Measurements from ENCODE around the gene CIB2.

Gene CIB2

GRCh38 chr15:78069052-78069414 lies 62.2 kb downstream of the CIB2 start:
- Mint-ChIP-seq H3K9me3 (no peaks in the 10 kb centered on the region), H3K36me3 (ENCODE audit: low read depth) (no peaks in the 10 kb centered on the region), H3K27ac (peak overlapping the region in 1 of 3 experiments; percentile 82), H3K4me1 (peaks cover 19% of the 10 kb centered on the region), H3K27me3 (ENCODE audit: low read depth) (no peaks in the 10 kb centered on the region), H3K4me3 (no peak overlapping the region)
- TF ChIP-seq, protein P1, sequence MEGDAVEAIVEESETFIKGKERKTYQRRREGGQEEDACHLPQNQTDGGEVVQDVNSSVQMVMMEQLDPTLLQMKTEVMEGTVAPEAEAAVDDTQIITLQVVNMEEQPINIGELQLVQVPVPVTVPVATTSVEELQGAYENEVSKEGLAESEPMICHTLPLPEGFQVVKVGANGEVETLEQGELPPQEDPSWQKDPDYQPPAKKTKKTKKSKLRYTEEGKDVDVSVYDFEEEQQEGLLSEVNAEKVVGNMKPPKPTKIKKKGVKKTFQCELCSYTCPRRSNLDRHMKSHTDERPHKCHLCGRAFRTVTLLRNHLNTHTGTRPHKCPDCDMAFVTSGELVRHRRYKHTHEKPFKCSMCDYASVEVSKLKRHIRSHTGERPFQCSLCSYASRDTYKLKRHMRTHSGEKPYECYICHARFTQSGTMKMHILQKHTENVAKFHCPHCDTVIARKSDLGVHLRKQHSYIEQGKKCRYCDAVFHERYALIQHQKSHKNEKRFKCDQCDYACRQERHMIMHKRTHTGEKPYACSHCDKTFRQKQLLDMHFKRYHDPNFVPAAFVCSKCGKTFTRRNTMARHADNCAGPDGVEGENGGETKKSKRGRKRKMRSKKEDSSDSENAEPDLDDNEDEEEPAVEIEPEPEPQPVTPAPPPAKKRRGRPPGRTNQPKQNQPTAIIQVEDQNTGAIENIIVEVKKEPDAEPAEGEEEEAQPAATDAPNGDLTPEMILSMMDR (IDR thresholded peaks at IDR 0.05; ENCODE audit: unreplicated experiment in 3 of 3): no peak

DNA sequence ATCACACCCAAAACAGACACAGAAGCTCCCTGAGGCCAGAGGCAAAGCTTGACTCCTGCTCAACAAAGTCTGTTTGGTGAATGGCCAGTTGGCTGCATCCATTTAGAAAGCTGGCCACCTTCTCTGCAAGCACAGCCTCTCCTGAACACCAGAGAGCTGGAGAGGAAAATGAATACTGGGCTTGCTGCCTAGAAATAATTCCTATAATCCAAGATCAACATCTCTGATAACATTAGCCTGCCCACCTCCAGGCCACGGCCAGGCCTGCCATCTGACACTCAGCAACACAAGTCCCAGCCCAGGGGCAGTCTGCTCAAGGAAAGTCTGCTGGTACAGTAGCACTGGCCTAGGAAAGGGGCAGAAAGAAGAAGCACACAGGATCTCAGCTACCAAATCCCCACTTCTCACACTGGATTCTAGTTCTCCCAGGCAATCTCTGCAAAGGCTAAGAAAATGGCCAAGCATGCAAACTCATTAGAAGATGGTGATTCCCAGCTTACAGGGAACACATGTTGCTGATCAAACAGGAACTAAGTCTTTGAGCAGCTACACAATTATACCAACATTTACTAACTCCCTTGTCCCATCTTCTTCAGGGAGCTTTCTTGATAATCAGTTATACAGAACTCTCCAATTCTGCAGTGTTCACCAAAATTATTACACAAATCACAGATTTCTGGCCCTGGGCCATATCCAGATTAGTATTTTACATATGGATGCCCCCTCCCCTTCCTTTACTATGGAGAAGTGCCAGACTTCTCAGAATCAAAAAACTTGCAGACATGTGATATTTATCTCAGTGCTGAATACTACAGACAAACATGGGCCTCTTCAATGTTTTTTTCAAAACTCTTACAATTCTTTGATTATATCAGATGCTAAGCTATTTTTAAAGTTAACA lies 63.7 kb downstream of the CIB2 start:
- peak overlapping the region in 1 of 3 experiments; percentile 82 for H3K27ac Mint-ChIP-seq
- TF ChIP-seq, protein P1 (IDR thresholded peaks at IDR 0.05; ENCODE audit: unreplicated experiment in 3 of 3): no peak
- peaks cover 21% of the 10 kb centered on the region for H3K4me1 Mint-ChIP-seq
- H3K4me3 Mint-ChIP-seq: peak overlapping the region in 2 of 3 experiments; percentile 12 to 52
- no peaks in the 10 kb centered on the region for H3K36me3 Mint-ChIP-seq (ENCODE audit: low read depth)
- no peaks in the 10 kb centered on the region for H3K27me3 Mint-ChIP-seq (ENCODE audit: low read depth)
- H3K9me3 Mint-ChIP-seq: no peaks in the 10 kb centered on the region

DNA sequence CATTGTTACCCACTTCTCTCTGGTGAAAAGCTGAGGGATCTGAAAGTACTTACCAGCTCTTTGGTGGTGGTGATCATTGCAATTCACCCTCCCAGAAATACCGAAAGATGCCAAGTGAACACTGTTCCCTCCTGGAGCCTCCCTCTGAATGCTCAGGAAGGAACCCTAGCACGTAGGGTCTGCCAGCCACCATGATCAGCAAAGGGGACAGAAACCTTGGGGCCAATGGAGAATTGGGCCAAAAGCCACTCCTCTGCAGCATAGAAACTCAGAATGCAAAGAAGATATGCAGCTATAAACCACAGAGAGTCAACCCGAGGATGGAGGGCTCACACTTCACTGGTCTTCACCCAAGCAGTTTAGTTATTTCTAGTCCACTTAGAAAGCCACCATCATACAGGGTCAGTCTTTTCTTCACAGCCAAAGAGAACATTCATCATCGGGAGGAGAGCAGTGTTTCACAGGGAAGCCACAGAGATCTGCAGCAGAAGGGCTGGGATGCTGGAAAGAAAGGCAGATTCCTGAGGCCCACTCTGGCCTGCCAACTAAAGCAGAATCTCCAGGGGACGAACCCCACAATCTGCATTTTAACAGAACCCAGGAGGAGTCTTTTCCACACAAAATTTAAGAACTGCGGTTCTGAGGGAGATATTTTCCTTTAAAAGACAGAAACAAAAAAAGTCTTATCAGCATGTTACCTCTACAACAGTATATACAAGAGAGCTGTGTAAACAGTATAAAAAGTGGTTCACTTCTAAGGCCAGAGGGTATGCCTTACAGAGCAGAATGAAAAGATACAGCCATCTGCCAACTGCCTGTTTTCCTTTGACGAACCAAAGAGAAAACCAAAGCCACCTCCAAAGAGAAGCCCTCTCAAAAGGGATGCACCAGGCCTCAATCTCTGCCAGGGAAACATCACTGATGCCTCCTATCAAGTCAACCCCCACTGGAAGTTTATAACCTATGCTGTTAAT lies 65.0 kb downstream of the CIB2 start:
- TF ChIP-seq, protein P1 (IDR thresholded peaks at IDR 0.05; ENCODE audit: unreplicated experiment in 3 of 3): no peak
- Mint-ChIP-seq H3K36me3 (ENCODE audit: low read depth) (no peaks in the 10 kb centered on the region), H3K27me3 (ENCODE audit: low read depth) (no peaks in the 10 kb centered on the region), H3K4me3 (peak overlapping the region in 1 of 3 experiments; percentile 52), H3K27ac (peak overlapping the region in 1 of 3 experiments; percentile 82), H3K9me3 (no peaks in the 10 kb centered on the region), H3K4me1 (peaks cover 18% of the 10 kb centered on the region)

GRCh38 chr15:78065284-78065872 lies 65.9 kb downstream of the CIB2 start:
- Mint-ChIP-seq H3K4me1 (peaks cover 18% of the 10 kb centered on the region), H3K27me3 (ENCODE audit: low read depth) (no peaks in the 10 kb centered on the region), H3K9me3 (no peaks in the 10 kb centered on the region), H3K36me3 (ENCODE audit: low read depth) (no peaks in the 10 kb centered on the region), H3K4me3 (no peak overlapping the region), H3K27ac (no peak overlapping the region)
- TF ChIP-seq, protein P1 (IDR thresholded peaks at IDR 0.05; ENCODE audit: unreplicated experiment in 3 of 3): no peak

- H3K27ac Mint-ChIP-seq: no peak overlapping the region
- TF ChIP-seq, protein P1 (IDR thresholded peaks at IDR 0.05; ENCODE audit: unreplicated experiment in 3 of 3): no peak
- no peak overlapping the region for H3K4me3 Mint-ChIP-seq
- peaks cover 24% of the 10 kb centered on the region for H3K4me1 Mint-ChIP-seq
- no peaks in the 10 kb centered on the region for H3K9me3 Mint-ChIP-seq
- no peaks in the 10 kb centered on the region for H3K27me3 Mint-ChIP-seq (ENCODE audit: low read depth)
- no peaks in the 10 kb centered on the region for H3K36me3 Mint-ChIP-seq (ENCODE audit: low read depth)
Measured at GRCh38 chr15:78064544-78064943, 66.7 kb downstream of the CIB2 start.

Data from nephron (organoid).